Peyer's patch (tissue), 4 donors: ENCODE data around the gene OR10A5.

ENCODE experiments used
- POLR2A ChIP-seq, 2 donors: fragments of 450-650 bp; IDR thresholded peaks; one replicate each; pipeline ENCODE4 v1.5.1; 2017; ENCODE audit warnings: antibody characterized with exemption in 2 of 2, mild to moderate bottlenecking in 2 of 2, moderate library complexity in 2 of 2
- TF ChIP-seq, protein P1 (sequence below), 6 experiments: fragments of 450-650 bp in 4 of 6; fragments of 200-600 bp in 2 of 6; sonication (generic) in 1 of 6; IDR thresholded peaks; one replicate each; pipeline ENCODE4 v1.5.1; 2017 to 2019; ENCODE audit warnings: antibody characterized with exemption in 6 of 6, mild to moderate bottlenecking in 3 of 6, moderate library complexity in 1 of 6

DNA sequence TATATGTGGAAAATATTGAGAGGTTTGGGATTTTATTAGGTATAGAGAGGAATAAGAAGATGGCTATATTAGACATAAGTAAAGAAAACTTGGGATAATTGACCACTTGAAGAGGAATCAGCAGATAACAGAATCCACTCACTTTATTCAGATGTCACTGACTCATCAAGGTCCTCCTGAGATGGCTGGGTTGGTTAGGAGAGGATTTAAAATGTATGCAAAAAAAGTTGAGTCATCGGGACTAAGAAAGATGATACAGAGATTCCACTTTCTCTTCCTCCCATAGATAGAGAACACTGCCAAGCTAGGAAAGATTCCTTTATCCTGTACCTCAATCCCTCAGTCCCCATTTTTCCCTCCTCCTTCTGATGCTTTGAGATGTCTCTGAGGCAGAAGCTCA is 46.1 kb upstream of the OR10A5 start, which contains the start of gene OR6A2:
- TF ChIP-seq, protein P1, sequence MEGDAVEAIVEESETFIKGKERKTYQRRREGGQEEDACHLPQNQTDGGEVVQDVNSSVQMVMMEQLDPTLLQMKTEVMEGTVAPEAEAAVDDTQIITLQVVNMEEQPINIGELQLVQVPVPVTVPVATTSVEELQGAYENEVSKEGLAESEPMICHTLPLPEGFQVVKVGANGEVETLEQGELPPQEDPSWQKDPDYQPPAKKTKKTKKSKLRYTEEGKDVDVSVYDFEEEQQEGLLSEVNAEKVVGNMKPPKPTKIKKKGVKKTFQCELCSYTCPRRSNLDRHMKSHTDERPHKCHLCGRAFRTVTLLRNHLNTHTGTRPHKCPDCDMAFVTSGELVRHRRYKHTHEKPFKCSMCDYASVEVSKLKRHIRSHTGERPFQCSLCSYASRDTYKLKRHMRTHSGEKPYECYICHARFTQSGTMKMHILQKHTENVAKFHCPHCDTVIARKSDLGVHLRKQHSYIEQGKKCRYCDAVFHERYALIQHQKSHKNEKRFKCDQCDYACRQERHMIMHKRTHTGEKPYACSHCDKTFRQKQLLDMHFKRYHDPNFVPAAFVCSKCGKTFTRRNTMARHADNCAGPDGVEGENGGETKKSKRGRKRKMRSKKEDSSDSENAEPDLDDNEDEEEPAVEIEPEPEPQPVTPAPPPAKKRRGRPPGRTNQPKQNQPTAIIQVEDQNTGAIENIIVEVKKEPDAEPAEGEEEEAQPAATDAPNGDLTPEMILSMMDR (IDR thresholded peaks at IDR 0.05), result no peak
- TF ChIP-seq POLR2A (IDR thresholded peaks at IDR 0.05), result no peak
